ENCODE results near the gene CRTC1.

CRTC1 gene

DNA sequence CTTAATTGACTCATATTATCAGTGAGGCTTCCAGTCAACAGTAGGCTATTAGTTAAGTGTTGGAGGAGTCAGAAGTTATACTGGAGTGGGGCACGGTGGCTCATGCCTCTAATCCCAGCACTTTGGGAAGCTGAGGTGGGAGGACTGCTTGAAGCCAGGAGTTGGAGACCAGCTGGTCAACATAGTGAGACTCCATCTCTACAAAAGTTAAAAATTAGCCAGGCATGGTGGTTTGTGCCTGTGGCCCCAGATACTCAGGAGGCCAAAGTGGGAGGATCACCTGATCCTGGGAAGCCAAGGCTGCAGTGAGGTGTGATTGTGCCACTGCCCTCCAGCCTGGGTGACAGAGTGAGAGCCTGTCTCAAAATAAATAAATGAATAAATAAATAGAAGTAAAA is 54.5 kb downstream of the CRTC1 start:
- TF ChIP-seq, protein P1, sequence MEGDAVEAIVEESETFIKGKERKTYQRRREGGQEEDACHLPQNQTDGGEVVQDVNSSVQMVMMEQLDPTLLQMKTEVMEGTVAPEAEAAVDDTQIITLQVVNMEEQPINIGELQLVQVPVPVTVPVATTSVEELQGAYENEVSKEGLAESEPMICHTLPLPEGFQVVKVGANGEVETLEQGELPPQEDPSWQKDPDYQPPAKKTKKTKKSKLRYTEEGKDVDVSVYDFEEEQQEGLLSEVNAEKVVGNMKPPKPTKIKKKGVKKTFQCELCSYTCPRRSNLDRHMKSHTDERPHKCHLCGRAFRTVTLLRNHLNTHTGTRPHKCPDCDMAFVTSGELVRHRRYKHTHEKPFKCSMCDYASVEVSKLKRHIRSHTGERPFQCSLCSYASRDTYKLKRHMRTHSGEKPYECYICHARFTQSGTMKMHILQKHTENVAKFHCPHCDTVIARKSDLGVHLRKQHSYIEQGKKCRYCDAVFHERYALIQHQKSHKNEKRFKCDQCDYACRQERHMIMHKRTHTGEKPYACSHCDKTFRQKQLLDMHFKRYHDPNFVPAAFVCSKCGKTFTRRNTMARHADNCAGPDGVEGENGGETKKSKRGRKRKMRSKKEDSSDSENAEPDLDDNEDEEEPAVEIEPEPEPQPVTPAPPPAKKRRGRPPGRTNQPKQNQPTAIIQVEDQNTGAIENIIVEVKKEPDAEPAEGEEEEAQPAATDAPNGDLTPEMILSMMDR (IDR thresholded peaks at IDR 0.05; ENCODE audit: low read depth, low read length) = no peak
- no peak for DNase-seq (ENCODE audit: extremely low read depth, low read depth)

DNA sequence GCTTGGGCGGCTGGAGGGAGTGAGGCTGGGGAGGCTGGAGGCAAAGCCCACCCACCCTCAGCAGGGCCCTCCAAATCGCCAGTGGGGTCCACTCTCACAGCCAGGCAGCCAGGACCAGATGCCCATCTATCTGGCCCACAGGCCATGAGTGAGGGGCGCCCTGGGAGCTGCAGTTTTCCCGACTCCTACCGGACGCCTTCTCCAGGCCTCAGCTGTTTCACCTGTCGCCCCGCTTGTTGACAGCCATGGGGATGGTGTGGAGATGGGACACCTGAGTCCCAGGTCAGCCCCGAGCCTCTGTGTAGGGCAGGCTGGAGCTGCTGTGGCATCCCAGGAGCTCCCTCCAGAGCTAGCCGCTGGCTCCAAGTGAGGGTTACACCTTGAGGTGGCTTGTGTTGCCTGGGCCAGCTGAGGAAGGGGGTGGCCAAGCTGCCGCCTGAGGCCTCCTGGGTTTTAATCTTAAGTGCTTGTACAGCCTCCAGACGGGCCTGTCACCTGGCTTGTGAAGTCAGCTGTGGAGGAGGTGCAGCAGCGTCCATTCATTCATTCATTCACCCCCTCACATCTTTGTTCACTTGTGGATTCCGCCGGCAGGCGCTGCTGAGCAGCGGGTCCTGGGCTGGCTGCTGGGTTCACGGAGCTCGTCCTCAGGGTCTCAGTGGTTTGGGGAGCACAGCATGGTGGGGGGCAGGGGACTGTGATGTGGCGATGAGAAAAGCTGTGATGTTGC is 55.6 kb downstream of the CRTC1 start:
- DNase-seq (ENCODE audit: extremely low read depth, low read depth) = no peak
- TF ChIP-seq, protein P1 (IDR thresholded peaks at IDR 0.05; ENCODE audit: low read depth, low read length) = no peak

DNA sequence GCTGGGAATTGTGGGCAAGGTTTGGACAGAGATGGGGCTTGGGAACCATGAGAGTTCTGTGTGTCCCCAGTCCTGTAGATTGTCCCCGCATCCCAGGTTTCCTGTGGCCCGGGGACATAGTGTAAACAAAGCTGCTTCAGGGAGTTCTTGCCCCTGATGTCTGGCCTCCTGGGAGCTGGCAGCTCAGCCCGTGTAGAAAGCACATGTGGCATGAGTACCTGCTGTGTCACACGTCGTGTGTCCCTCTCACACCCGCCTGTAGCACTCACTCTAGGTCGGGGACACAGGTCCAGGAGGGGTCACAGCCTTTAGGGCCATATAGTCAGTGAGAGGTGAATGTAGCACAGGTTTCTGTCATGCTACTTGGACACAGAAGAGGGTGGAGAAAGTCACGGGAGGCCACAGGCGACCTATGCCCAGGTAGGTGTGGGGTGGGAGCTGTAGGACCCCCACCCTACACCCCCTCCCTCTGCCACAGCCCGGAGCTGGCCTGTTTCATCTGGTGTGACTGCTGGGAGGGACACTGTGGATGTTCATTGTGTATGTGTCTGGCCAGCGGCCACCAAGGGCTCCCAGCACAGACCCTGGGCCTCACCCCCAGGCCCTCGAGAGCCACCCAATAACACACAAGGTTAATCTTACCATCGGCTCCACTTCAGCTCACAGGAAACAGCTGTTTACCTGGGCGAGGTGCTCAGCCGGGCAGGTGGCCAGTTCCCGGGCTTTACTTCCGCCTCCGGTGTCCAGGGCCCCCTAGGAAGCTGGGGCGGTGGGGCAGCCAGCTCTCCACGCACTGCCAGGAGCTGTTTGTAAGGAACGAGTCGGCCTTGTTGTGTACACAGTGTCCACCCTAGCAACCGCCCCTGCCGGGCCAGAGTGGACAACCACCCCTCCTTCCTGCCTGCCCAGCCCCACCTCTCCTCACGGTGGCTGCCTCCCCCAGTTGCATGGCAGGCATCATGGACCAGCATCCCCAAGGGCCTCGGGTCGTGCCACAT is 57.9 kb downstream of the CRTC1 start:
- no peak for DNase-seq (ENCODE audit: extremely low read depth, low read depth)
- TF ChIP-seq, protein P1 (IDR thresholded peaks at IDR 0.05; ENCODE audit: low read depth, low read length) = no peak

DNA sequence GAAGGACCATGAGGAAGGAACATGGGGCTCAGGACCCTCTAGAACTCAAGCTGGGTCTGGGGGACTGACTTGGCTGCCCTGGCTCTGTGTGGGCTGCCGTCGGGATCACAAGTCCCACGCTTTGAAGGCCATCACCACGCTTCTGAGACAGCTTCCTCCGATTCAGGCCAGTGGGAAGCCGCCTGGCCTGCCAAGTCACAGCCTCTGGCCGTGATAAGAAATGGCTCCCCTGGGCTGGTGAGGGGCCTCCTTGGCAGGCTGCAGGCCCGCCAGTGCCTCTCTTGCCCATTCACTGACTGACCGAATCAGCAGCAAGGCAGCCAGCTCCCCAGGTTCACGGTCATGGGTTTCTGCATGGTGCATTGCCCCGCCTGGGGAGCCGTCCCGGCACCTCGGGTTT is 58.8 kb downstream of the CRTC1 start:
- no peak for DNase-seq (ENCODE audit: extremely low read depth, low read depth)
- TF ChIP-seq, protein P1 (IDR thresholded peaks at IDR 0.05; ENCODE audit: low read depth, low read length) = no peak

DNA sequence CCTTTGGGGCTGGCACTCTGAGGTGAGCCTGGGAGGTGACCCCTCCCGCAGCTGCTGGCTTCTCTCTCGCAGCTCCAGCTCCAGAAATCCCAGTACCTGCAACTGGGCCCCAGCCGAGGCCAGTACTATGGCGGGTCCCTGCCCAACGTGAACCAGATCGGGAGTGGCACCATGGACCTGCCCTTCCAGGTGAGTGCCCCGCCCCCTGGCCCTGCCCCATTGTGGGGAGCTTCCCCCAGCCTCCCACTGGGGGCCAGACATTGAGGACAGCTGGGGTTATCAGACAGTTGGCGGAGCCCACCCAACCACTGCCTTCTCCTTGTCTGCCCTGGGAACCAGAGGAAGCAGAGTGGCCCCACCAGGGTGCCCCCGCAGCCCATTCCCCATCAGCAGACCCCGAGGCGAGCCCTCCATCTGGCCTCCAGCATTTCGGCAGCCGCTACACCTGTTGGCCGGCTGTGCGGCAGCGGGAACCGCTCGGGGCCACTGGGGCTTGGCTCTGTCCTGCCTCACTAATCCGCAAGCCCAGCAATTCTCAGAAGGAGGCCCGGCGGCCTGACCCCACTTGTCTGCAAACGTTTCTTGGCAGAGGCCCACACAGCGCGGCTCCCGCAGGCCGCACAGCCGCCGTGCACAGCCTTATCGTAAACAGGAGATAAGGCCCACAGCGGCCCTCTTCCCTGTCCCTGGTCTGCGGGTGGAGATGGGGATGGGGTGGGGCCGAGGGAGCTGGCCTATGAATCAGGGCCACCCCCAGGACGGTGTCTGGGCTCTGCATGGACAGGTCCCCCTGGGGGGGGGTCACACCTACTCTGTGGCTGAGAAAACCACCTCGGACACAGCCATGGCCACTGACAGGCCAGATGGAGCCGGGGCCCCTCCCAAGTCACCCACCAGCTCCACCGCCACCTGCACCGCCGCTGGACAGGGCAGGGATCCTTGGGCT is 59.6 kb downstream of the CRTC1 start:
- DNase-seq (ENCODE audit: extremely low read depth, low read depth) = no peak

DNA sequence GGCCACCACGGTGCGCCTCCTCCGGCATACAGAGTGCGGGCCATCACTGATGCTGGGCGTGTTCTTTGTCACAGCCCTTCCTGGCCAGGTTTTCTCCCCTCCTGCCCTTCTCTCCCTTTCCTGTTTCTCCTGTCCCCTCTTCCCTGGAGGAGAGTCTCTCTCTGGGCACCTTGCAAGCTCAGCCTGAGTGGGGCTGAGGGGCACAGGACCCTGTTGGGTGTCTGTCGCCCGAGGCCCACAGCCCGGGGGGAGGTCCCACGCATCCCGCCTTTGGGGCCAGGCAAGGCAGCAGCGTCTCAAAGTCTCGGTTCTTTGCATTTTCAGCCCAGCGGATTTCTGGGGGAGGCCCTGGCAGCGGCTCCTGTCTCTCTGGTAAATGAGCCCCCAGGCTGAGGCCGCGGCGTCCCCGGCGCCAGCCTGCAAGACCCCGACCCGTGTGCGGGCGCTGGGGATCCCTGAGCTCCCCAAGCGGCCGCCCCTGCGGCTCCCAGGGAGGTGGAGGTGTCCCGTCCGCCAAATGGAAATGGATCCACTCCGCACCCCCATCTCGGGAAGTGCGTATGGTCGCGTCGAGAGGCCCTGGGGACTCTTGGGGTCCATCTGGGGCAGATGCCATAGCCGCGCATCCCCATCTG is 60.4 kb downstream of the CRTC1 start:
- TF ChIP-seq, protein P1 (IDR thresholded peaks at IDR 0.05; ENCODE audit: low read depth, low read length) = no peak
- DNase-seq (ENCODE audit: extremely low read depth, low read depth) = no peak

More for the DNA sequence above, 59.6 kb downstream of the CRTC1 start:
- TF ChIP-seq, protein P1 (IDR thresholded peaks at IDR 0.05; ENCODE audit: low read depth, low read length) = no peak

All from AG09319 (cell line).